ENCODE results near the gene FLYWCH2.

FLYWCH2 gene

DNA sequence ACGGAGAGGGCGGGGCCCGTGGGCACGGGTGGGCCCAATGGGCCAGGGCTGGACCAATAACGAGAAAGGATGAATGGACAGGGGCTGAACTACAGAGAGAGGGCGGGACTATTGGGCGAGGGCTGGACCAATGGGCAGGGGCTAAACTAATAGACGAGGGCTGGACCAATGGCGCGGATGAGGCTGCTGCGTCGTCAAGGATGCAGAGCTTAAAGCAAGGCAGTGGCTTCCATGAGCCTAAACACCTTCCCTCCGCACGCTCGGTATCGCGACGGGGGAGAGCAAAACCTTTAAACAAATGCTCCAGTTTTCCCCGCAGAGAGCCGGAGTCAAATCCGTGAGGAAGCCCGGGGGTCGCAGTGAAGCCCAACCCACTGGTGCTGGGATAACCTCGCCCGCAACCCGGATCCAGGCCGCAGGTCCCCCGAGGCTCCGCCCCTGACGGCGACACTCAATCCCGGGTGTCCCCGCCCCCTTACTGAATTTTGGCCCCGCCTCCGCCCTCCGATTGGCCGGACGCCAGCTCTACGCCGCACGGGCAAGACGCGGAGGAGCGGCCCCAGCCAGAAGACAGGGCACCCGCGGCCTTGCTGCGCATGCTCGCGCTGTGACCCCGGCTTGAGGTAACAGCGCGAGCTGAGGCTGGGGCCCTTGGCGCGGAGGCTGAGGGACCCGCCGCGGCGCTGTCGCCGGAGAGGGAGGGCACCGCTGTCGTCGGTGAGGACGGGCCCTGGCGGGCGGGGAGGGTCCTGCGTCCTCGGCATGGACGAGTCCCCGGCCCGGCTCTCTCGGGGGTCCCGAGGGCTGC is at the start of gene FLYWCH2:
Gene FLYWCH2, plus strand, starts transcription at position 566 of the 808 bp plus-strand sequence. CDS start 13,235 bp downstream, outside the sequence.
- no peak for TF ChIP-seq GATA2 (IDR thresholded peaks at IDR 0.05; ENCODE audit: low read depth, low read length)
- TF ChIP-seq GATA3 (IDR thresholded peaks at IDR 0.05; ENCODE audit: low read depth, low read length): no peak

DNA sequence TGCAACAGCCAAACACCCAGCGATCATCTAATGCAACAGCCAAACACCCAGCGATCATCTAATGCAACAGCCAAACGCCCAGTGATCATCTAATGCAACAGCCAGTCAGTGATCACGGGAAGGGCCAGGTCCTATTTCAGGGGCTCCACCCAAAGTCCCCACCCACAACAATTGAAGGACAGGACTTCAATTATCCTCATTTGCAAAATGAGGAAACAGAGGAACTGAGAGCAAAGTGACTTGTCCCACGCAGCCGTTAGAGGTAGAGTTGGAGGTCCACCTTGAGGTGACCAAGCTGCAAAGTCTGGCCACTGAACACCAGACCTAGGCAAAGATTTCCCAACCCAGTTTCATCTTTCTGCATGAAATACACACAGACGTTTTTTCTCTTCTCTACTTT is 49.2 kb upstream of the FLYWCH2 start:
- TF ChIP-seq GATA3 (IDR thresholded peaks at IDR 0.05; ENCODE audit: low read depth, low read length) (no peak), GATA2 (IDR thresholded peaks at IDR 0.05; ENCODE audit: low read depth, low read length) (no peak)

DNA sequence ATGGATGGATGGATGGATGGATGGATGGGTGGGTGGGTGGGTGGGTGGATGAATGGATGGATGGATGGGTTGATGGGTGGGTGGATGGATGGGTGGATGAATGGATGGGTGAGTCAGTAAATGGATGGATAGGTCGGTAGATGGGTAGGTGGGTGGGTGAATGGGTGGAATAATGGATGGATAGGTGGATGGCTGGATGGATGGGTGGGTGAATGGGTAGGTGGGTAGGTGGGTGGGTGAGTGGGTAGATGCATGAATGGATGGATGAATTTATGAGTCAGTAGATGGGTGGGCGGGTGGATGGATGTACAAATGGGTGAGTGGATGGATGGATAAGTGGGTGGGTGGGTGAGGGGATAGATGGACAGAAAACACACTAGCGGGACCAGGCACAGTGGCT is 48.0 kb upstream of the FLYWCH2 start:
- TF ChIP-seq GATA3 (IDR thresholded peaks at IDR 0.05; ENCODE audit: low read depth, low read length): no peak
- TF ChIP-seq GATA2 (IDR thresholded peaks at IDR 0.05; ENCODE audit: low read depth, low read length): no peak

DNA sequence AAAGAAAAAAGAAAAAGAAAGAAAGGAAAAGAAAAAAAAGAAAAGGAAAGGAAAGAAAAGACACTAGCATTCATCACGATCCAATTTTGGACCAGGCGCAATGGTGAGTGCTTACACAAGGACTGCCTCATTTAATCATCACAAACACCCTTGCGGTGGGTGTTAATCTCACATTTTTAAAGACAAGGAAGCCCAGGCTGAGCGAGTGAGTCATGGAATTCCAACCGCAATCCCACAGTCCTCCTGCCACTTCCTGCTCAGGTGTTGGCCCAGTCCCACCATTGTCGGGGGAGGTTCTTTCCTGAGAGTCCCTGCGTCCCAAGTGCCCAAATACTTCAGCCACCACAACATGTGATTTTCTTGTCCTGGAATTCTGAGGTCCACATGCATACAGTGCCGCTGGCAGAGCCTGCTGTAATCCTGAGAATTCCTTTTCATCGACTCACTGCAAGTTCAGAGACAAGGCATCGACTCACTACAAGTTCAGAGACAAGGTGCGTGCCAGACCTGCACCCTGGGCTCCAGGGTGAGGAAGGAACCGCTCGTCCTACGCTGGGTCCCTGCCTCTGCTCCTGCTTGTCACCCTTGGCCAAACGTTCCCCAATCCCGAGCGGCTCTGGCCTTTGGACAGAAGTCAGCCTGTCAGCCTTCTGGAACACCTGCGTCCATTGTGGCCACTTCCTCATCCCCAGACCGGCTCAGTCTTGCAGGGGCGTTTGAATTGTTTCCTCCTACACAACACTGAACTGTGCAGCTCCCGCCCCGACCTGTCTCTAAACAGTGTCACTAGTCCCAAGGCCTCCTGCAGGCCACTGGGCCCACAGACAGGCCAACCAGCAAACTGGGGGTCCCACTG is 47.1 kb upstream of the FLYWCH2 start:
- TF ChIP-seq GATA3 (IDR thresholded peaks at IDR 0.05; ENCODE audit: low read depth, low read length) (no peak), GATA2 (IDR thresholded peaks at IDR 0.05; ENCODE audit: low read depth, low read length) (no peak)

- TF ChIP-seq GATA2 (IDR thresholded peaks at IDR 0.05; ENCODE audit: low read depth, low read length): no peak
- TF ChIP-seq GATA3 (IDR thresholded peaks at IDR 0.05; ENCODE audit: low read depth, low read length): no peak
Observed at GRCh38 chr16:2836646-2837508, 46.1 kb upstream of the FLYWCH2 start.

- TF ChIP-seq GATA2 (IDR thresholded peaks at IDR 0.05; ENCODE audit: low read depth, low read length) (no peak), GATA3 (IDR thresholded peaks at IDR 0.05; ENCODE audit: low read depth, low read length) (no peak)
Observed at GRCh38 chr16:2838928-2839327, 44.1 kb upstream of the FLYWCH2 start.

- no peak for TF ChIP-seq GATA2 (IDR thresholded peaks at IDR 0.05; ENCODE audit: low read depth, low read length)
- TF ChIP-seq GATA3 (IDR thresholded peaks at IDR 0.05; ENCODE audit: low read depth, low read length): no peak
Observed at GRCh38 chr16:2839650-2840450, 43.2 kb upstream of the FLYWCH2 start.

DNA sequence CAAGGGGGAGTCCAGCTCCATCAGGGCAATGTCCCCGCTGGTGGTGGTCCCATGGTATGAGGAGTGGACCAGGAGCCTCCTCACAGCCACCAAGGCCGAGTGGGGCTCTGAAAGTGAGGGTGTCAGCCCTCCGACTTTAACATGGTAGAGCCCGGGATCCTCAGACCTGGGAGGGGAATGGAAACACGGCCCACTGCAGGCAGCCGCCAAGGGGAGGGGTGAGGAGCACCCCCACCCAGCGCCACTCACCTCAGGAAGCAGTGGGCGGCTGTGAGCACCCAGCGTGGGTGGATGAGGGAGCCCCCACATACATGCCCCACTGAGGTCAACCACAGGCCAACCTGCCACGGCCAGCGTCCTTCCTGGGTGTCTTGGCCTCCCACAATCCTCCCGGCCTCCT is 42.1 kb upstream of the FLYWCH2 start:
- TF ChIP-seq GATA2 (IDR thresholded peaks at IDR 0.05; ENCODE audit: low read depth, low read length) (no peak), GATA3 (IDR thresholded peaks at IDR 0.05; ENCODE audit: low read depth, low read length) (no peak)

- TF ChIP-seq GATA2 (IDR thresholded peaks at IDR 0.05; ENCODE audit: low read depth, low read length) (no peak), GATA3 (IDR thresholded peaks at IDR 0.05; ENCODE audit: low read depth, low read length) (no peak)
Observed at GRCh38 chr16:2841606-2842339, 41.2 kb upstream of the FLYWCH2 start.

DNA sequence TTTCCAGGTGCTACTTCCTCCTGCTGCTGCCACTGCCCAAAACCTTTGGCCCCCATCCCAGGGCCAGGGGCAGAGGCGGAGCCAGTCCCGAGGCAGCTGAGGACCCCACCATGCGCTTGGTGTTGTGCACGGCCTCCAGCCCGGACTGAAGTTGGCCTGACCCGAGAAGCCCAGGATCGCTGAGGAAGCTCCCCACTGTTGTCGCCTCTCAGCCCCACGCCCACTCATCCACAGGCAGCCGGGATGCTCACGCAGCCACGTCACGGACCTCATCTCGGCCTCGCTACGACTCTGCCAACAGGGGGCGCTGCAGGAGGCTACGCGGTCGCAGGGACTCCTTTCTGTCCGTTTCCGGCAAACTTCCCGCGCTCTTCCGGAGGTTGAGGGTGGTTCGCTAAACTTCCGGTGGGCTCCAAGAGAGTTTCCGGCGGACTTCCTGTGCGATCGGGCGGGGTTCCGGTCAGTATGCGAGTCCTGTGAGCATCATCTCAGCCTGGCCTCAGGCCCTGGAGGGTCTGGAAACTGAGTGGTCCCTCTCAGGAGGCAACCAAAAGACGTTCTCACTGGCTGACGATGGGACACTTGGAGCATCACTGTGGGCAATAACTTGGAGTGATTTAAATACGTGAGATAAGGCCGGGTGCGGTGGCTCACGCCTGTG is 40.5 kb upstream of the FLYWCH2 start:
- TF ChIP-seq GATA2 (IDR thresholded peaks at IDR 0.05; ENCODE audit: low read depth, low read length) (no peak), GATA3 (IDR thresholded peaks at IDR 0.05; ENCODE audit: low read depth, low read length) (no peak)

GRCh38 chr16:2843526-2843925 is 39.5 kb upstream of the FLYWCH2 start:
- TF ChIP-seq GATA2 (IDR thresholded peaks at IDR 0.05; ENCODE audit: low read depth, low read length): no peak
- no peak for TF ChIP-seq GATA3 (IDR thresholded peaks at IDR 0.05; ENCODE audit: low read depth, low read length)

- no peak for TF ChIP-seq GATA2 (IDR thresholded peaks at IDR 0.05; ENCODE audit: low read depth, low read length)
- no peak for TF ChIP-seq GATA3 (IDR thresholded peaks at IDR 0.05; ENCODE audit: low read depth, low read length)
Observed at GRCh38 chr16:2845116-2845515, 37.9 kb upstream of the FLYWCH2 start.
